HepG2 (cell line): ENCODE results near the gene TAF6. TPM values are rescaled to one million over a fixed set of nuclear protein-coding genes. Genes with fewer than 3 reads are reported as not detected.

Source experiments
- FOXO1 ChIP-seq: sonication (generic); formaldehyde crosslinking; IDR thresholded peaks from 2 replicates; pipeline ENCODE4 v1.4.0; 2020; ENCODE audit warnings: missing genetic modification reagents
- HOXA5 ChIP-seq: sonication (generic); formaldehyde crosslinking; IDR thresholded peaks from 2 replicates; pipeline ENCODE4 v1.4.0; 2020; ENCODE audit warnings: missing genetic modification reagents
- MLLT10 ChIP-seq: sonication (generic); formaldehyde crosslinking; IDR thresholded peaks from 2 replicates; pipeline ENCODE4 v1.4.0; 2020; ENCODE audit warnings: missing genetic modification reagents
- PHF20 ChIP-seq: sonication (generic); formaldehyde crosslinking; IDR thresholded peaks from 2 replicates; pipeline ENCODE4 v1.5.0; 2020; ENCODE audit warnings: mild to moderate bottlenecking, missing genetic modification reagents
- REXO4 ChIP-seq: sonication (generic); formaldehyde crosslinking; IDR thresholded peaks from 2 replicates; pipeline ENCODE4 v1.8.0; 2022; ENCODE audit warnings: missing genetic modification reagents, mild to moderate bottlenecking, borderline replicate concordance
- SATB2 ChIP-seq: sonication (generic); formaldehyde crosslinking; IDR thresholded peaks from 2 replicates; pipeline ENCODE4 v1.5.0; 2020; ENCODE audit warnings: missing genetic modification reagents
- SMAD3 ChIP-seq: sonication (generic); formaldehyde crosslinking; IDR thresholded peaks from 2 replicates; pipeline ENCODE4 v1.4.0; 2020; ENCODE audit warnings: missing genetic modification reagents
- SRSF1 ChIP-seq: fragments of 200-400 bp; formaldehyde crosslinking; optimal IDR thresholded peaks from 2 replicates; pipeline ENCODE3; 2017; ENCODE audit warnings: mild to moderate bottlenecking, low read depth, low read length, moderate library complexity
- ZBTB20 ChIP-seq: sonication (generic); formaldehyde crosslinking; IDR thresholded peaks from 2 replicates; pipeline ENCODE4 v1.8.1; 2023; ENCODE audit warnings: missing genetic modification reagents, low read depth, mild to moderate bottlenecking, borderline replicate concordance
- ZBTB3 ChIP-seq: sonication (generic); formaldehyde crosslinking; IDR thresholded peaks from 2 replicates; pipeline ENCODE4 v1.4.0; 2020; ENCODE audit warnings: low read depth, mild to moderate bottlenecking, moderate library complexity, missing genetic modification reagents, borderline replicate concordance
- ZBTB7B ChIP-seq: sonication (generic); formaldehyde crosslinking; IDR thresholded peaks from 2 replicates; pipeline ENCODE4 v1.4.0; 2020; ENCODE audit warnings: missing genetic modification reagents
- ZMYM4 ChIP-seq: sonication (generic); formaldehyde crosslinking; IDR thresholded peaks from 2 replicates; pipeline ENCODE4 v1.8.1; 2023; ENCODE audit warnings: mild to moderate bottlenecking, missing genetic modification reagents
- ZNF451 ChIP-seq: sonication (generic); formaldehyde crosslinking; IDR thresholded peaks from 2 replicates; pipeline ENCODE4 v1.5.0; 2020; ENCODE audit warnings: mild to moderate bottlenecking, missing genetic modification reagents
- ZNF460 ChIP-seq: sonication (generic); formaldehyde crosslinking; IDR thresholded peaks from 2 replicates; pipeline ENCODE4 v1.5.1; 2020; ENCODE audit warnings: missing genetic modification reagents, mild to moderate bottlenecking, borderline replicate concordance
- ZNF543 ChIP-seq: sonication (generic); formaldehyde crosslinking; IDR thresholded peaks from 2 replicates; pipeline ENCODE4 v1.4.0; 2020; ENCODE audit warnings: mild to moderate bottlenecking, missing genetic modification reagents
- ZNF570 ChIP-seq: sonication (generic); formaldehyde crosslinking; IDR thresholded peaks from 2 replicates; pipeline ENCODE4 v1.4.0; 2020; ENCODE audit warnings: mild to moderate bottlenecking, missing genetic modification reagents, borderline replicate concordance
- polyA plus RNA-seq, 8 experiments: library from polyadenylated mRNA; depleted of rRNA in 3 of 8; stranded (reverse) in 7 of 8; unstranded in 1 of 8; fragments of >200 nt; fragmentation: Illumina TruSeq in 4 of 8; extraction: Trizol in 4 of 8; gene quantifications; 2 replicates each; pipeline versions ENCODE4 v1.2.1 to v1.2.3, GENCODE V29; 2011 to 2016; ENCODE audit warnings: low read depth in 4 of 8, missing spikeins in 1 of 8, mixed read lengths in 1 of 8; ENCODE audit not compliant: insufficient read depth in 1 of 8
- total RNA-seq, 5 experiments: library from RNA; depleted of rRNA; stranded (reverse); fragments of >200 nt; fragmentation: Illumina TruSeq; extraction: Trizol; gene quantifications; 2 replicates each; pipeline ENCODE4 v1.2.3, GENCODE V29; 2016; ENCODE audit warnings: low read depth in 1 of 5
- TF ChIP-seq, protein P1 (sequence below), 2 experiments: sonication (generic) in 1 of 2; formaldehyde crosslinking in 1 of 2; IDR thresholded peaks; 2 replicates each; pipeline versions ENCODE4 v1.6.1 to v1.9.0; 2014 to 2022; ENCODE audit warnings: antibody characterized with exemption in 1 of 2, borderline replicate concordance in 1 of 2, inconsistent platforms in 1 of 2, low read depth in 1 of 2, missing genetic modification reagents in 1 of 2
- TF ChIP-seq, protein P2 (sequence below): sonication (generic); formaldehyde crosslinking; IDR thresholded peaks from 2 replicates; pipeline ENCODE4 v1.4.0; 2020; ENCODE audit warnings: mild to moderate bottlenecking, missing genetic modification reagents
- TF ChIP-seq, protein P3 (sequence below): sonication (generic); formaldehyde crosslinking; IDR thresholded peaks from 2 replicates; pipeline ENCODE4; 2020; ENCODE audit warnings: missing genetic modification reagents, mild to moderate bottlenecking, borderline replicate concordance

Gene TAF6
- total and polyA plus RNA-seq, 2 of the 13 experiments (the other 11 are each of a cell fraction or from before 2014, with no cell fraction given), result 12.9 to 18.8 TPM

DNA sequence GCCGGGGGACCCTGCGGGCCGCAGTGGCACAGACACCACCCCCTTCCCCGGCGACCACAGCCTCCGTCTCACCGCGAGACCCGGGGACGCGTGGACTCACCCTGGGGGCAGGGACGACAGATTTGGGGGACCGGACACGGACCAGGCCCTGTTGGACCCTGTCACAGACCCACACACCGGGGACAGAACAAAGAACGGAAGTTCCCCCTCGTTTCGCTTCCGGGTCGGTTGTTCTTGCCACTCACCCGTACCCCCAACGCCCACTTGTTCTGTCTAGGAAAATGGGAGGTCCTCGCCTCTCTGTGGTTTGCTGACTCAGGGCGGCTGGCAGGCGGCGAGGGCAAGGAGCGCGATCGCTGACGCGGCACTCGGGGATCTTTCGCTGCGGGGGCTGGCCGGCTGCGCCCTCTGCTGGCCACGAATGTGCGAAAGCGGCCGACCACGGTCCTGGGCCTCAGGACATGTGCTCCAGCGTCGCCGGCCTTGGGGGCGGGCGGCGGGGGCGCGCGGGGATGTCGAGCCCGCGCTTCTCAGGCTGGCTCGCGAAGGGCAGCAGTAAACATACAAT is 37.5 kb downstream of the TAF6 start, which contains the start of gene ZNF3 (continued):
- TF ChIP-seq, protein P1, sequence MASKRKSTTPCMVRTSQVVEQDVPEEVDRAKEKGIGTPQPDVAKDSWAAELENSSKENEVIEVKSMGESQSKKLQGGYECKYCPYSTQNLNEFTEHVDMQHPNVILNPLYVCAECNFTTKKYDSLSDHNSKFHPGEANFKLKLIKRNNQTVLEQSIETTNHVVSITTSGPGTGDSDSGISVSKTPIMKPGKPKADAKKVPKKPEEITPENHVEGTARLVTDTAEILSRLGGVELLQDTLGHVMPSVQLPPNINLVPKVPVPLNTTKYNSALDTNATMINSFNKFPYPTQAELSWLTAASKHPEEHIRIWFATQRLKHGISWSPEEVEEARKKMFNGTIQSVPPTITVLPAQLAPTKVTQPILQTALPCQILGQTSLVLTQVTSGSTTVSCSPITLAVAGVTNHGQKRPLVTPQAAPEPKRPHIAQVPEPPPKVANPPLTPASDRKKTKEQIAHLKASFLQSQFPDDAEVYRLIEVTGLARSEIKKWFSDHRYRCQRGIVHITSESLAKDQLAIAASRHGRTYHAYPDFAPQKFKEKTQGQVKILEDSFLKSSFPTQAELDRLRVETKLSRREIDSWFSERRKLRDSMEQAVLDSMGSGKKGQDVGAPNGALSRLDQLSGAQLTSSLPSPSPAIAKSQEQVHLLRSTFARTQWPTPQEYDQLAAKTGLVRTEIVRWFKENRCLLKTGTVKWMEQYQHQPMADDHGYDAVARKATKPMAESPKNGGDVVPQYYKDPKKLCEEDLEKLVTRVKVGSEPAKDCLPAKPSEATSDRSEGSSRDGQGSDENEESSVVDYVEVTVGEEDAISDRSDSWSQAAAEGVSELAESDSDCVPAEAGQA (IDR thresholded peaks at IDR 0.05; ENCODE audit: low read depth), result 0 out of 2 replicates have a peak, but pooled peaks have one; percentile 55
- TF ChIP-seq, protein P1 (CRISPR knock-in tag; IDR thresholded peaks at IDR 0.05; ENCODE audit: borderline replicate concordance), result no peak; the same call in 1 of the 2 replicates
- TF ChIP-seq FOXO1 (CRISPR knock-in tag) (peak; percentile 77), ZNF570 (no peak), ZBTB3 (CRISPR knock-in tag) (no peak), SATB2 (CRISPR knock-in tag) (no peak), ZNF451 (CRISPR knock-in tag) (peak; percentile 97), SRSF1 (no peak), ZNF460 (CRISPR knock-in tag) (no peak; the same call in 1 of the 2 replicates), PHF20 (CRISPR knock-in tag) (peak; percentile 91), ZMYM4 (CRISPR knock-in tag) (peak; percentile 86), REXO4 (CRISPR knock-in tag) (no peak), HOXA5 (CRISPR knock-in tag) (peak; percentile 60), SMAD3 (CRISPR knock-in tag) (peak; percentile 87), ZNF543 (CRISPR knock-in tag) (peak; percentile 78; the same call in 1 of the 2 replicates), ZBTB7B (CRISPR knock-in tag) (peak; percentile 96), MLLT10 (CRISPR knock-in tag) (no peak; the same call in 1 of the 2 replicates), ZBTB20 (CRISPR knock-in tag) (no peak; the same call in 1 of the 2 replicates)
- TF ChIP-seq, protein P2, sequence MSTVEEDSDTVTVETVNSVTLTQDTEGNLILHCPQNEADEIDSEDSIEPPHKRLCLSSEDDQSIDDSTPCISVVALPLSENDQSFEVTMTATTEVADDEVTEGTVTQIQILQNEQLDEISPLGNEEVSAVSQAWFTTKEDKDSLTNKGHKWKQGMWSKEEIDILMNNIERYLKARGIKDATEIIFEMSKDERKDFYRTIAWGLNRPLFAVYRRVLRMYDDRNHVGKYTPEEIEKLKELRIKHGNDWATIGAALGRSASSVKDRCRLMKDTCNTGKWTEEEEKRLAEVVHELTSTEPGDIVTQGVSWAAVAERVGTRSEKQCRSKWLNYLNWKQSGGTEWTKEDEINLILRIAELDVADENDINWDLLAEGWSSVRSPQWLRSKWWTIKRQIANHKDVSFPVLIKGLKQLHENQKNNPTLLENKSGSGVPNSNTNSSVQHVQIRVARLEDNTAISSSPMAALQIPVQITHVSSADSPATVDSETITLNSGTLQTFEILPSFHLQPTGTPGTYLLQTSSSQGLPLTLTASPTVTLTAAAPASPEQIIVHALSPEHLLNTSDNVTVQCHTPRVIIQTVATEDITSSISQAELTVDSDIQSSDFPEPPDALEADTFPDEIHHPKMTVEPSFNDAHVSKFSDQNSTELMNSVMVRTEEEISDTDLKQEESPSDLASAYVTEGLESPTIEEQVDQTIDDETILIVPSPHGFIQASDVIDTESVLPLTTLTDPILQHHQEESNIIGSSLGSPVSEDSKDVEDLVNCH (CRISPR knock-in tag), result no peak
- TF ChIP-seq, protein P3, sequence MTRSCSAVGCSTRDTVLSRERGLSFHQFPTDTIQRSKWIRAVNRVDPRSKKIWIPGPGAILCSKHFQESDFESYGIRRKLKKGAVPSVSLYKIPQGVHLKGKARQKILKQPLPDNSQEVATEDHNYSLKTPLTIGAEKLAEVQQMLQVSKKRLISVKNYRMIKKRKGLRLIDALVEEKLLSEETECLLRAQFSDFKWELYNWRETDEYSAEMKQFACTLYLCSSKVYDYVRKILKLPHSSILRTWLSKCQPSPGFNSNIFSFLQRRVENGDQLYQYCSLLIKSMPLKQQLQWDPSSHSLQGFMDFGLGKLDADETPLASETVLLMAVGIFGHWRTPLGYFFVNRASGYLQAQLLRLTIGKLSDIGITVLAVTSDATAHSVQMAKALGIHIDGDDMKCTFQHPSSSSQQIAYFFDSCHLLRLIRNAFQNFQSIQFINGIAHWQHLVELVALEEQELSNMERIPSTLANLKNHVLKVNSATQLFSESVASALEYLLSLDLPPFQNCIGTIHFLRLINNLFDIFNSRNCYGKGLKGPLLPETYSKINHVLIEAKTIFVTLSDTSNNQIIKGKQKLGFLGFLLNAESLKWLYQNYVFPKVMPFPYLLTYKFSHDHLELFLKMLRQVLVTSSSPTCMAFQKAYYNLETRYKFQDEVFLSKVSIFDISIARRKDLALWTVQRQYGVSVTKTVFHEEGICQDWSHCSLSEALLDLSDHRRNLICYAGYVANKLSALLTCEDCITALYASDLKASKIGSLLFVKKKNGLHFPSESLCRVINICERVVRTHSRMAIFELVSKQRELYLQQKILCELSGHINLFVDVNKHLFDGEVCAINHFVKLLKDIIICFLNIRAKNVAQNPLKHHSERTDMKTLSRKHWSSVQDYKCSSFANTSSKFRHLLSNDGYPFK (CRISPR knock-in tag), result peak; percentile 86; the same call in 1 of the 2 replicates
